Neural crest cell (in vitro differentiated cells): ENCODE measurements around the gene PRKD2. TPM values are rescaled to one million over a fixed set of nuclear protein-coding genes. Genes with fewer than 3 reads are reported as not detected.
A peak's percentile ranks its signal among the peaks of the same experiment; 100 is the strongest.

ENCODE experiments used
- DNase-seq: peaks from one replicate; pipeline ENCODE4 v3.0.0; 2021; ENCODE audit warnings: low read depth, mixed read lengths, low spot score
- H3K27ac Mint-ChIP-seq: one replicate; pipeline ENCODE4 v1.8.0; 2021; ENCODE audit warnings: mild to moderate bottlenecking, mixed read lengths; ENCODE audit not compliant: unreplicated experiment
- H3K27me3 Mint-ChIP-seq: 2 replicates; pipeline ENCODE4 v1.8.0; 2021; ENCODE audit warnings: low read depth, mild to moderate bottlenecking, mixed read lengths
- H3K36me3 Mint-ChIP-seq: 2 replicates; pipeline ENCODE4 v1.8.0; 2021; ENCODE audit warnings: low read depth, mild to moderate bottlenecking, mixed read lengths
- H3K4me1 Mint-ChIP-seq: 2 replicates; pipeline ENCODE4 v1.8.0; 2021; ENCODE audit warnings: mixed read lengths
- H3K4me3 Mint-ChIP-seq: one replicate; pipeline ENCODE4 v1.8.0; 2021; ENCODE audit warnings: mild to moderate bottlenecking, mixed read lengths
- H3K9me3 Mint-ChIP-seq: 2 replicates; pipeline ENCODE4 v1.8.0; 2021; ENCODE audit warnings: mixed read lengths
- total RNA-seq: library from RNA; stranded (reverse); gene quantifications from 2 replicates; pipeline ENCODE4 v1.2.1, GENCODE V29; 2021
- TF ChIP-seq, protein P1 (sequence below): fragments of 200-600 bp; sonication (generic); conservative IDR thresholded peaks from 2 replicates; pipeline ENCODE4 v1.5.0; 2021; ENCODE audit warnings: antibody characterized with exemption, mild to moderate bottlenecking

PRKD2 gene
- total RNA-seq, 1 donor from 2014 or later = 55.5 TPM

DNA sequence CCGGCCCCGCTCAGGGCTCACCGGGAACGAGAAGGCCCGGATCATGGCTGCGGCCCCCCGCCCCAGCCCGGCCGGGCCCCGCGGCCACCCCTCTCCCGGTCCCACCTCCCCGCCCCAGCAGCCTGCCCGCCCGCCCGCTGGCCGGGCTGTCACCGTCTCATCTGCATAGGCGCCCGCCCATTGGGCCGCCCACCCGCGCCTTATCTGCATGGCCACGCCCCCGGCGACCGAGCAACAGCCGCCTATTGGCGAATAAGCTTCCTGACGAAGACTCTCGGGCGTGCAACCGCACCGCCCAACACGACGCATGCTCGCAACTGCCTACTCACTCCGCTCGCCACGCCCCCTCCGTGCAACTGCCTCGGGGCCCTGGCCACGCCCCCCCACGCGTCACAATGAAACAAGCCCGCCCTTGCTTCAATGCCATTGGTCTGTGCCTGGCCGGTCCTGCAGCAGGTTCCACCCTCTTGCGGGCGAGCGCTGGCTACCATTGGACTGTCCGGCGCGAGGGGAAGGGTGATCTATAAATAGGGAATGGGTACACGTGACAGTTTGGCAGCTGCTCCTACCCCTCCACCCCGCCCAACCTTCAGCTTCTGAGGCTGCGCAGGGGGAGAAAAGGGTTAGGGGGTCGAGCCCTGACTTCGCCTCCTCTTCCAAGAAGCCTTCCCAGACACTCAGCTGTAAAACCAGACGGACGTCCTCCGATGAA is 55.7 kb downstream of the PRKD2 start, which contains the start of gene DACT3:
DACT3 (minus strand) TSS at position 163 of the 712 bp plus-strand sequence; CDS start at position 45, 118 bp downstream.
- peaks cover 10% of the 10 kb centered on the region for H3K27me3 Mint-ChIP-seq

DNA sequence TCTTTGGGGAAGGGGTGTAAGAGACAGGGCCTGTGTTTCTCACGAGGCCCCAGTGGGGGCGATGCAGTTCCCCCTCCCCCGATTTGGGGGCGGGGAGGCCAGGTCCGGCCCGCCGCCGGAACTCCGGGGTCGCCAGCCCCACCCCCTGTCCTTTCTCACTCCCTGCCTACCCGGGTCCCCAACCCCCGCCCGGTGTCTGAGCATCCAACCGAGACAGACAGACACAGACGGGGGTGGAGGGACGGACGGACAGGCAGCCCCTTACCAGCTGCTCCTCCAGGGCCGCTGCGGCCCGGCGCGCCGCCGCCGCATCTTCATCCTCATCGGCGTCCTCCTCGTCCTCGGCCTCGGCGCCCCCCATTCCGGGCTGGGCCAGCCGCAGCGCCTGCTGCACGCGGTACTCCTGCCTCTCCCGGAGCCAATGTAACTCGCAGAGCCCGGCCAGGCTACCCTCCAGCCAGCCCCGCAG is 56.3 kb downstream of the PRKD2 start:
- Mint-ChIP-seq H3K4me3 (peak overlapping the region; percentile 84), H3K36me3 (no peaks in the 10 kb centered on the region), H3K27ac (no peak overlapping the region), H3K27me3 (peaks cover 10% of the 10 kb centered on the region), H3K4me1 (peaks cover 28% of the 10 kb centered on the region), H3K9me3 (no peaks in the 10 kb centered on the region)
- TF ChIP-seq, protein P1, sequence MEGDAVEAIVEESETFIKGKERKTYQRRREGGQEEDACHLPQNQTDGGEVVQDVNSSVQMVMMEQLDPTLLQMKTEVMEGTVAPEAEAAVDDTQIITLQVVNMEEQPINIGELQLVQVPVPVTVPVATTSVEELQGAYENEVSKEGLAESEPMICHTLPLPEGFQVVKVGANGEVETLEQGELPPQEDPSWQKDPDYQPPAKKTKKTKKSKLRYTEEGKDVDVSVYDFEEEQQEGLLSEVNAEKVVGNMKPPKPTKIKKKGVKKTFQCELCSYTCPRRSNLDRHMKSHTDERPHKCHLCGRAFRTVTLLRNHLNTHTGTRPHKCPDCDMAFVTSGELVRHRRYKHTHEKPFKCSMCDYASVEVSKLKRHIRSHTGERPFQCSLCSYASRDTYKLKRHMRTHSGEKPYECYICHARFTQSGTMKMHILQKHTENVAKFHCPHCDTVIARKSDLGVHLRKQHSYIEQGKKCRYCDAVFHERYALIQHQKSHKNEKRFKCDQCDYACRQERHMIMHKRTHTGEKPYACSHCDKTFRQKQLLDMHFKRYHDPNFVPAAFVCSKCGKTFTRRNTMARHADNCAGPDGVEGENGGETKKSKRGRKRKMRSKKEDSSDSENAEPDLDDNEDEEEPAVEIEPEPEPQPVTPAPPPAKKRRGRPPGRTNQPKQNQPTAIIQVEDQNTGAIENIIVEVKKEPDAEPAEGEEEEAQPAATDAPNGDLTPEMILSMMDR = peak; percentile 1
- no peak for DNase-seq

More for the DNA sequence above, 55.7 kb downstream of the PRKD2 start, which contains the start of gene DACT3:
- DNase-seq = peak; percentile 100
- Mint-ChIP-seq H3K27ac (peak within 1 kb of the TSS; percentile 76), H3K9me3 (no peaks in the 10 kb centered on the region), H3K36me3 (no peaks in the 10 kb centered on the region), H3K4me3 (peak within 1 kb of the TSS; percentile 84), H3K4me1 (peaks cover 28% of the 10 kb centered on the region)
- TF ChIP-seq, protein P1 = no peak

DNA sequence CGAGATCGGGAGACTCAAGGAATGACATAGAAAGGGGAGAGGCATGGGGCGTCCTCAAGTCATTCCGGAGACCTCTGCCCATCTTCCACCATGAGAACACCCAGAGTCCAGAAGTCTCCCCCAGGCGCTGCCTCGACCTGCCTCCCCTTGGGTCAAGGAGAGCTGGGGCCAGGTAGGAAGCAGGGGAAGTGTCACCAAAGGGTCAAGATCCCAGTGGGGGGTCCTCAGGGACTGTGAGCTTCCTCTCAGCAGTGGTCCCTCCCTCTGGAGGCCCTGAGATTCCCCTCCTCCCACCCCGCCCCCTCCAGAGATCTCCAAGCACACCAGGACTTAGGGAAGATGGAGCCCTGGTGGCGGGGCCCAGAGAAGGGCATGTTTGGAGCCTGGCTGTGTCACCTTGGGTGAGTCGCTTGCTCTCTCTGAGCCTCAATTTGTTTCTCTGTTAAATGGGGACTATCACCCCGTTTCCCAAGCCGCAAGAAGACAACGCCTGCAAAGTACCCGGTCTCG is 56.9 kb downstream of the PRKD2 start:
- Mint-ChIP-seq H3K4me1 (peaks cover 31% of the 10 kb centered on the region), H3K27ac (no peak overlapping the region), H3K36me3 (no peaks in the 10 kb centered on the region), H3K4me3 (peak overlapping the region; percentile 84), H3K27me3 (peaks cover 11% of the 10 kb centered on the region), H3K9me3 (no peaks in the 10 kb centered on the region)
- TF ChIP-seq, protein P1 = peak; percentile 13
- peak; percentile 26 for DNase-seq

DNA sequence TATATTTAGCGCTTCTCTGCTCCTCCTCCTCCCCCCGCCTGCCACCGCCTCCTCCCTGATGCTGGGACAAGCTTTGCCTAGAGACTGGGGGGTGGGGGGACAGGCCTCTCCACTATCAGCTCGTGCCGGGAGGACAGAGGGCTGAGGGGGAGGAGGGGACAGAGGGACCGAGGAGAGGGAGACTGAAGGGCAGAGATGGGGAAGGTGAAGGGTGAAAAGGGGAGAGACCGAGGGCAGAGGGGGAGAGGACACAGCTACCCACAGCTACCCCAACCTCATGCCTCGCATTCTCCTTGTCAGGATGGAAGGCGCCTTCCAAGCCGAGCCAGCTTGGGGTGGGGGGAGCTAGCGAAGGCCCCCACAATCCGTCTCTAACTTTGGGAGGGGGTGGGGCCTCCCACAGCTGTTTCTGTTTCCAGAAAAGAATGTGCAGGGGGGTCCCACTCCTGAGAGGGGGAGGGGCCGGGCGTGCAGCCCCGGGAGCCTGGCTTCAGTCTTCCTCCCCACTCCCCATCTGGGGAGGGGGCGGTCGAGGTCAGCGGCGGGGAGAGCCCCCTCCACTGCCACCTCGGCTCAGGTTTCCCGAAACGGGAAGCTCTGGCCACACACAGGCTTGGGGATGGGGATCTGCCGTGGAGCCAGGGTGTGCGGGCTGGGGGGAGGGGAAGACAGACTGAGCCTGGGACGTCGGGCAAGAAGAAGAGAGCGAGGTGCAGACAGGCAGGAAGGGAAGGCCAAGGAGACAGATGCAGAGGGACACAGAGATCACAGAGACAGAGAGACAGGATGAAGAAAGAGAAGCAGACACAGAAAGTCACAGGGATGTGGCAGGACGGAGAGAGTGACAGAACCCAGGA is 57.5 kb downstream of the PRKD2 start:
- Mint-ChIP-seq H3K36me3 (no peaks in the 10 kb centered on the region), H3K4me3 (peak overlapping the region; percentile 84), H3K4me1 (peaks cover 38% of the 10 kb centered on the region), H3K9me3 (no peaks in the 10 kb centered on the region), H3K27ac (no peak overlapping the region), H3K27me3 (peaks cover 15% of the 10 kb centered on the region)
- TF ChIP-seq, protein P1 = no peak
- peak; percentile 39 for DNase-seq

DNA sequence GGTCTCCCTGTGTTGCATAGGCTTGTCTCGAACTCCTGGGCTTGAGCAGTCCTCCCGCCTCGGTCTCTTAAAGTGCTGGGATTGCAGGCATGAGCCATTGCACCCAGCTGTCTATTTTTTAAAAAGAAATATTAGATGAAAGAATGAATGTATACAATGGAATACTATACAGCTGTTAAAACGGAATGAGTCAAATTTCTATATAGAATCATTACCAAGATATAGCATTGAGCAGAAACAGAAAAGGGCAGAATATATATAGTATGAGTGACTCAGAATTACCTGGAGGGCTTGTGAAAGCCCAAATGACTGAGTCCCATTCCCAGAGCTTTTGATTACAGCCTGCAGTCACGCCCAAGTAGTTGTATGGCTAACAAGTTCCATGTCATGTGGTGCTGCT is 60.4 kb downstream of the PRKD2 start:
- DNase-seq = no peak
- no peak overlapping the region for H3K27ac Mint-ChIP-seq
- peaks cover 24% of the 10 kb centered on the region for H3K27me3 Mint-ChIP-seq
- H3K4me1 Mint-ChIP-seq = peaks cover 38% of the 10 kb centered on the region
- H3K36me3 Mint-ChIP-seq = no peaks in the 10 kb centered on the region
- TF ChIP-seq, protein P1 = no peak
- H3K9me3 Mint-ChIP-seq = no peaks in the 10 kb centered on the region
- H3K4me3 Mint-ChIP-seq = peak overlapping the region; percentile 36
